Measurements from ENCODE around the gene REXO5. TPM values are rescaled to one million over a fixed set of nuclear protein-coding genes. Genes with fewer than 3 reads are reported as not detected.
"Not testable (repeated sequence)": the region's sequence is repeated elsewhere in the genome, so short reads cannot be mapped to it uniquely, and the experiment has no call there.

REXO5 gene
- 10 to 100 TPM in 1 of 2 experiments, 1 to 10 TPM in 1; 9.9 to 12.4 TPM for total RNA-seq

- POLR2A ChIA-PET: interaction anchor here (0.6 to 1.1 kb wide), 5 partner anchors 64 to 141 kb away, joined by 3 to 6 read pairs (median 3); partner anchors contain the start of genes DCUN1D3 and LYRM1
- CTCF ChIA-PET: interaction anchor here (0.9 to 1.1 kb wide), 2 partner anchors 10 to 32 kb away, joined by 3 read pairs; no protein-coding TSS in a partner anchor
Observed at GRCh38 chr16:20806168-20807050, at the start of gene REXO5, which contains the start of gene ERI2. Gene REXO5, plus strand, starts transcription at chr16:20806527. Its CDS starts 427 bp downstream, at chr16:20806954. Gene ERI2, minus strand, starts transcription at chr16:20806472. Its CDS starts 42 bp downstream, at chr16:20806430.

GRCh38 chr16:20760346-20760745, 46.0 kb upstream of the REXO5 start:
- CTCF ChIA-PET: no interaction called here
- POLR2A ChIA-PET: no interaction called here

- POLR2A ChIA-PET: no interaction called here
- CTCF ChIA-PET: no interaction called here
Observed at GRCh38 chr16:20761175-20761574, 45.2 kb upstream of the REXO5 start.

GRCh38 chr16:20762404-20763123, 43.8 kb upstream of the REXO5 start:
- CTCF ChIA-PET: no interaction called here

DNA sequence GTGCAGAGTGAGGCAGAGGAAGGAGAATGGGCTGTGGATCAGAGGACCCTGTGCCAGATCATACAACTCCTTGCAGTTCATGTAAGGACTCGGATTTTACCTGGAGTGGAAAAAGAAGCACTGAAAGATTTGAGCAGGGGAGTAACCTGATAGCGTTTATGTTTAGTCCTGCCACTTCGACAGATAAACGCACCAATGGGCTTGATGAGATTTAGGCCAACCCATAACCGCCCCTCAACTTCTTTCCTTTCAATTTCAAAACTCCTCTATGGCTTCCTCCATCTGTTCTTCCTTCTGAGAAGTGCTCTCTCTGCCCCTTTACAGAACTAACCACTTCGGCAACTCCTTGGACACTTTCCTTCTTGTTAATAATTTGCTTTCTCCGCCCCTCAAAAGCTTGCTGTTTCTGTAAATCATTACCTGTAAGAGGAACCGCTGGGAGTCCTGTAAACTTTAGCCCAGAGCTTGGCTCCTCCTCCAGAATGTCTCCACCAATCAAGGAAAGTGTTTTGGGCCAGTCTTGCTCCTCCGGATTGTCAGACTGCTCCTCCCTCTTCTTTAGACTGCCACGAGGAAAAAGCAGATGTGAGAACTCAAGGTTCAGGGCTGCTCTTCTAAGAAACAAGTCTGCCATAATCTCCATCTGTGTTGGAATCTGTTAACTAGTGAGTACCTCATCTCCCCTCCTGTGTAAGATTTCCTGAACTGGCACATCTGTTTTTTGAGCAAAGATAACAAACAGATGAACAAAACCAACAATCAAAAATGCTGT, 42.7 kb upstream of the REXO5 start, which contains the start of gene ACSM3:
TSS of gene ACSM3 (plus strand) at position 554 of the 772 bp plus-strand sequence. CDS start 6,021 bp downstream, outside the sequence.
- ChIA-PET POLR2A (interaction anchor here (0.6 to 0.7 kb wide), 2 partner anchors 23 to 317 kb away, joined by 3 read pairs; no protein-coding TSS in a partner anchor), CTCF (no interaction called here)

More at GRCh38 chr16:20762404-20763123, 43.8 kb upstream of the REXO5 start:
- POLR2A ChIA-PET: interaction anchor here (0.9 kb wide), 1 partner anchor 22 kb away, joined by 4 read pairs; no protein-coding TSS in a partner anchor

- POLR2A ChIA-PET: interaction anchor here (0.6 to 0.7 kb wide), 2 partner anchors 24 to 317 kb away, joined by 3 read pairs; no protein-coding TSS in a partner anchor
- CTCF ChIA-PET: not testable (repeated sequence)
Observed at GRCh38 chr16:20764448-20764847, 41.9 kb upstream of the REXO5 start.

DNA sequence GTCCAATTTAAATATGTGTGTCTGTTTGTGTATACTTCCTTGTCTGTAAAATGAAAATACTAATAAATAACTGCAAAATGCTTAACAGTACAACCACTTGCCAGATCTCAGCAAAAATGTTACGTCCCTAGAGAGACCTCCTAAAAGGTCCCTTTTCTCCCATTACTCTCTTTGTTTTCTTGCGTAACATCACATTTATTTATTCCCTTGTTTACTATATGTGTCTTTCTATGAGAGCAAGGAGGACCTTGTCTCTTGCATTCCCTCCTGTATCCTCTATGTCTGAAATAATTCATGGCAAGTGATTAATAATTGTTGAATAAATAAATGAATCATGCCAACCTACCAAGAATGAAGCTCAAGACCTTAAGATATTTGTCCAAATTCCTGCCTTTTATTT, 40.6 kb upstream of the REXO5 start:
- POLR2A ChIA-PET: no interaction called here
- CTCF ChIA-PET: no interaction called here

DNA sequence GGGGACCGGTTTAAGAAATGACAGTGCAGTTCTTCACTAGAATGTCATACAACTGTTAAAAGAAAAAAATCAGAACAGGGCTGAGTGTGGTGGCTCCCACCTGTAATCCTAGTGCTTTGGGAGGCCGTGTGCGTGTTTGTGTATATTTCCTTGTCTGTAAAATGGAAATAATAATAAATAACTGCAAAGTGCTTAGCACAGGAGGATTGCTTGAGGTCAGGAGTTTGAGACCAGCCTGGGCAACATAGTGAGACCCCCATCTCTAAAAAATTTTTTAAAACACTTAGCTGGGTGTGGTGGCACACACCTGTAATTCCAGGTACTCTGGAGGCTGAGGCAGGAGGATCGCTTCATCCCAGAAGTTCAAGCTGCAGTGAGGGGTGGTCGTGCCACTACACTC, 40.0 kb upstream of the REXO5 start:
- ChIA-PET POLR2A (no interaction called here), CTCF (no interaction called here)

GRCh38 chr16:20767577-20767976, 38.8 kb upstream of the REXO5 start:
- ChIA-PET POLR2A (no interaction called here), CTCF (no interaction called here)

DNA sequence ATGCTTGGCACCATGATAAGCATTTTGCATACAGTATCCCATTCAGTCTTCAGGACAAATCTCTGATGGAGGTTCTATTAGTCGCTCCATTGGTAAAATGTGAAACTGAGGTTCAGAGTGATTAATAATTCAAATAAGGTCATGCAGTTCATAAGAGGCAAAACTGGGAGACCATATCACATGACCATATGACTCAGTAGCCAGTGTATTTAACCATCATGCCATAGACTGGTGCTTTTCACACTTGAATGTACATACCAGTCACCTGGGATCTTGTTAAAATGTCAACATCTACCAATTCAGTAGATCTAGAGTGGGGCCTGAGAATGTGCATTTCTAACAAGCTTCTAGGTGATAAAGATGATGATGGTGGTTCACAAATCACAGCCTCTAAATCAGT, 38.2 kb upstream of the REXO5 start:
- ChIA-PET POLR2A (no interaction called here), CTCF (no interaction called here)

GRCh38 chr16:20768818-20769217, 37.5 kb upstream of the REXO5 start:
- POLR2A ChIA-PET: no interaction called here
- CTCF ChIA-PET: no interaction called here

- CTCF ChIA-PET: interaction anchor here (1.1 kb wide), 1 partner anchor 15 kb away, joined by 3 read pairs; no protein-coding TSS in a partner anchor
- POLR2A ChIA-PET: interaction anchor here (0.7 kb wide), 1 partner anchor 143 kb away, joined by 8 read pairs; no protein-coding TSS in a partner anchor
Observed at GRCh38 chr16:20773679-20774078, 32.6 kb upstream of the REXO5 start.

DNA sequence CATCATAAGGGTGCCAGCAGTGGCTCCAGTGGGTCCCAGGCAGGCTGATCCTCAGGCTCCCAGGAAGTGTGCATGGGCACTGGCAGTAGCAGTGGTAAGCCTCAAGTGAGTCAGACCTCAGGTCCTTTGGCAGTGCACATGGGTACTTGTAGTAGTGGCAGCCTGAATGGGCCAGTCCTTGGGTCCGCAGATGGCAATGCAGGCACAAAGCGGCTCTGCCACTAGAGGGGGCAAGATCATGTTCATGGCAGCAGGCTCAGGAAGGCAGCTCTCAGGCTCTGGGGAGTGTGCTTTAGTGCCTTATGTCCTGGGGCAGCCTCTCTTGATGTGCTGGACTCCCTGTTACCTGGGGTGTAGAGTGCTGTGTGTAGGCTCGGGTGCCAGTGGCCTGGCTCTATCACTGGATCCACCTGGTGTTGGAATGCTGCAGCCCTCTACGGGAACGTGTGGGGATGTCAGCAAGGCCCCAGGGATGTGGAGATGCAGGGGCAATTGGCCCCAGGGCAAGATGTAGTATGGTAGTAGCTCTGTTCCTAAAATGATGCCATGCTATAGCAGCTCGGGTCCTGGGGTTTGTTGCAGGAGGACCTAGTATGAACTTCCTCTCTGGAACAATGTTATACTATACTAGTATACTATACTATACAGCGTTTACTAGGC, 31.5 kb upstream of the REXO5 start:
- CTCF ChIA-PET: interaction anchor here (0.7 kb wide), 1 partner anchor 10 kb away, joined by 3 read pairs; no protein-coding TSS in a partner anchor
- POLR2A ChIA-PET: no interaction called here

GRCh38 chr16:20781697-20782096, 24.6 kb upstream of the REXO5 start:
- POLR2A ChIA-PET: no interaction called here

DNA sequence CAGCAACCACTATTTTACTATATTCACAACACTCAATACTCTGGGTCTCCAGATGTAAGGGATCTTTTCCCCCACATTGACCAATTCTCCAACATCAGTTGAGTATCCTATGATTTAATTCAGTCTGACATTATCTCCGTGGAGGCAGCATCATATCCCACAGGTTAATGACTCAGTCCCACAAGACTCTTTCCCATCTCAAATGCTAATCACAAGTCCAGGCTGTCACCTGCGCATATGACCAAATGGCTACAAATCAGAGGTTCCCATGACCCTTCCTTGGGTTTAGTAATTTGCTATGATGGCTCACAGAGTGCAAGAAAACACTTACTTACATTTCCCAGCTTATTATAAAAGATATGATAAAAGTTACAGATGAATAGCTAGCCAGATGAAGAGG, 23.9 kb upstream of the REXO5 start:
- POLR2A ChIA-PET: no interaction called here
- CTCF ChIA-PET: no interaction called here

More at GRCh38 chr16:20781697-20782096, 24.6 kb upstream of the REXO5 start:
- CTCF ChIA-PET: no interaction called here

- CTCF ChIA-PET: no interaction called here
Observed at GRCh38 chr16:20784204-20784603, 22.1 kb upstream of the REXO5 start.

GRCh38 chr16:20789130-20789529, 17.2 kb upstream of the REXO5 start:
- POLR2A ChIA-PET: interaction anchor here (0.7 kb wide), 1 partner anchor 189 kb away, joined by 11 read pairs; no protein-coding TSS in a partner anchor
- CTCF ChIA-PET: interaction anchor here (0.8 kb wide), 1 partner anchor 15 kb away, joined by 3 read pairs; no protein-coding TSS in a partner anchor

More at GRCh38 chr16:20784204-20784603, 22.1 kb upstream of the REXO5 start:
- POLR2A ChIA-PET: no interaction called here

DNA sequence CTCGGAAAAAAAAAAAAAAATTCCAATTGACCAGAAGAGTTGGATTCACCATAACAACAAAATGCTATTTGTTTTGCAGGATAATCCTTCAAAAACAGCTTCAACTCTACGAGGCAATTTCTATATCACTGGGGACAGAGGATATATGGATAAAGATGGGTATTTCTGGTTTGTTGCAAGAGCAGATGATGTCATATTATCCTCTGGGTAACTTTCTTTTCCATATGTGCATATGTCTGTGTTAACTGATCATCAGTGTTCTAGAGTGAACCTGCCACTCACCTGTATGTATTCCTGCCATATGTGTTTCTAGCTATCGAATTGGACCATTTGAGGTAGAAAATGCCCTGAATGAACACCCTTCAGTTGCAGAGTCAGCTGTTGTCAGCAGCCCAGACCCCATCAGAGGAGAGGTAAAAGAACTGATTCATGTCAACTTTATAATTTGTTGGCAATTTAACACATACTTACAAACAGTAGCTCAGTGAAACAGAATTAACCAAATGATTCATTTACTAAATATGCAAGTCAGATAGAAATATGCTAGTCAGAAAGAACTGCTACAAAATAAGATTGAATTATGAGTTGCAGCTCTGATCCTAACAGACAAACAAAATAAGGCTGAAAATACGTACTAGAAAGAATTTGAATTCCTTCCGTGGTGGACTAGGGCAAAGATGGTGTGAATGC, 14.3 kb upstream of the REXO5 start:
- ChIA-PET POLR2A (no interaction called here), CTCF (interaction anchor here (0.6 kb wide), 1 partner anchor 21 kb away, joined by 5 read pairs; no protein-coding TSS in a partner anchor)
